Activated T-cell treated with anti-CD3 and anti-CD28 coated beads, Interleukin-2, amount 50 U/mL, for 72 hours (primary cell): ENCODE results near the gene SIRT2. TPM values are rescaled to one million over a fixed set of nuclear protein-coding genes. Genes with fewer than 3 reads are reported as not detected.
"Not testable (repeated sequence)": the region's sequence is repeated elsewhere in the genome, so short reads cannot be mapped to it uniquely, and the experiment has no call there.

Experiments used
- ATAC-seq, 2 donors: fragments of 150-1000 bp; cut with Tn5 transposase; replicated peaks in 1 of 2; 2 replicates each; pipeline ENCODE4 v1.10.0; 2021; ENCODE audit warnings: moderate library complexity in 2 of 2, mild to moderate bottlenecking in 1 of 2
- DNase-seq, 2 donors: peaks; one replicate each; pipeline ENCODE4 v3.0.0; 2021 to 2022; ENCODE audit warnings: mixed read lengths in 1 of 2
- H3K27ac Mint-ChIP-seq: one replicate; pipeline ENCODE4 v1.8.0; 2022; ENCODE audit warnings: mild to moderate bottlenecking, moderate library complexity, mixed read lengths
- H3K27me3 Mint-ChIP-seq: one replicate; pipeline ENCODE4 v1.8.0; 2022; ENCODE audit warnings: low read depth, mixed read lengths
- H3K36me3 Mint-ChIP-seq, 2 donors: one replicate each; pipeline ENCODE4 v1.8.0; 2022; ENCODE audit warnings: mixed read lengths in 2 of 2, mild to moderate bottlenecking in 1 of 2; ENCODE audit not compliant: insufficient read depth in 2 of 2
- H3K4me1 Mint-ChIP-seq: one replicate; pipeline ENCODE4 v1.8.0; 2022; ENCODE audit warnings: low read depth, mixed read lengths
- H3K4me3 Mint-ChIP-seq, 2 donors: one replicate each; pipeline ENCODE4 v1.8.0; 2022; ENCODE audit warnings: mild to moderate bottlenecking in 2 of 2, mixed read lengths in 2 of 2, moderate library complexity in 2 of 2
- H3K9me3 Mint-ChIP-seq, 2 donors: one replicate each; pipeline ENCODE4 v1.8.0; 2022; ENCODE audit warnings: mixed read lengths in 2 of 2
- total RNA-seq, 2 donors: library from RNA; stranded (reverse); gene quantifications; one replicate each; pipeline ENCODE4 v1.2.3, GENCODE V29; 2022

Gene SIRT2
- total RNA-seq: 10 to 100 TPM; 38.2 to 40.7 TPM

DNA sequence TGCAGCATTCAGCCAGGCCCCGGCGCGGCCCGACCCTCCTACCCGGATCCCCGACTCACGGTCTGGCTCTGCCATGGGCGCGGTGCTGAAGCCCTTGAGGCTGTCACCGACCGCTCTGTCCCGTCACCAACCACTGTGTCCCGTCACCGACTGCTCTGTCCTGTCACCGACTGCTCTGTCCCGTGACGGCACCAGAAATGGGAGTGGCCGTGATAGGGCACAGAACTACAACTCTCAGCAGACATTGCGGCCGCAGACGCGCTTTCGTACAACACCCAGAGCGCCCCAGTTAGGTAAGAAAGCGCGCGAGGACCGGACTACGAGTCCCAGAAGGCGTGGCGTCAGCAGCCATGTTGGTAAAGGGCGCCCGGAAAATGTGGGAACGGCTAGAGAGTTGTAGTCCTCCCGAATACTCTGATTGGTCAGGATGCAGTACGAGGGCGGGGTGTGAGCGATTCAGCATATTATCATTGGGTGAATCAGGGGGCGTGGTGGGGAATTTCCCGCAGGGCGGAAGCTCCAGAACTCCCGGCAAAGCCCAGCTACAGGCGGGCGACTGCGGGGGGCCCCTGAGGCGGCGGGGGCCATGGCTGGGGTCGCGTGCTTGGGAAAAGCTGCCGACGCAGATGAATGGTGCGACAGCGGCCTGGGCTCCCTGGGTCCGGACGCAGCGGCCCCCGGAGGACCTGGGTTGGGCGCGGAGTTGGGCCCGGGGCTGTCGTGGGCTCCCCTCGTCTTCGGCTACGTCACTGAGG lies at the start of gene SIRT2, which contains the start of gene NFKBIB:
Gene SIRT2, minus strand, starts transcription at position 172 of the 755 bp plus-strand sequence. Its CDS starts 97 bp downstream, at position 75.
Gene NFKBIB, plus strand, starts transcription at position 523 of the 755 bp plus-strand sequence. Its CDS starts 64 bp downstream, at position 587.
- ATAC-seq: peak; percentile 94 to 95
- Mint-ChIP-seq H3K4me1 (peaks cover 31% of the 10 kb centered on the region), H3K9me3 (peaks cover 0 to 2% of the 10 kb centered on the region in 2 donors), H3K27ac (peak within 1 kb of the TSS; percentile 92), H3K4me3 (peak within 1 kb of the TSS; percentile 86 to 96), H3K36me3 (peaks cover 9 to 19% of the 10 kb centered on the region in 2 donors), H3K27me3 (no peaks in the 10 kb centered on the region)
- peak; percentile 99 to 100 for DNase-seq

GRCh38 chr19:38946229-38947010 lies 47.0 kb upstream of the SIRT2 start:
- no peaks in the 10 kb centered on the region for H3K9me3 Mint-ChIP-seq
- no peak overlapping the region for H3K27ac Mint-ChIP-seq
- H3K36me3 Mint-ChIP-seq: no peaks in the 10 kb centered on the region
- peaks cover 11% of the 10 kb centered on the region for H3K4me1 Mint-ChIP-seq
- ATAC-seq (no peak), DNase-seq (no peak)
- H3K4me3 Mint-ChIP-seq: no peak overlapping the region
- peaks cover 21% of the 10 kb centered on the region for H3K27me3 Mint-ChIP-seq

GRCh38 chr19:38945562-38946228 lies 46.3 kb upstream of the SIRT2 start:
- H3K4me3 Mint-ChIP-seq: no peak overlapping the region
- H3K4me1 Mint-ChIP-seq: peaks cover 11% of the 10 kb centered on the region
- DNase-seq: no peak
- no peaks in the 10 kb centered on the region for H3K9me3 Mint-ChIP-seq
- H3K27ac Mint-ChIP-seq: no peak overlapping the region
- no peaks in the 10 kb centered on the region for H3K36me3 Mint-ChIP-seq
- peaks cover 21% of the 10 kb centered on the region for H3K27me3 Mint-ChIP-seq
- no peak for ATAC-seq

GRCh38 chr19:38944981-38945506 lies 45.6 kb upstream of the SIRT2 start:
- DNase-seq (no peak), ATAC-seq (no peak)
- peaks cover 22% of the 10 kb centered on the region for H3K27me3 Mint-ChIP-seq
- no peaks in the 10 kb centered on the region for H3K9me3 Mint-ChIP-seq
- peaks cover 6% of the 10 kb centered on the region for H3K4me1 Mint-ChIP-seq
- H3K27ac Mint-ChIP-seq: no peak overlapping the region
- H3K36me3 Mint-ChIP-seq: no peaks in the 10 kb centered on the region
- no peak overlapping the region for H3K4me3 Mint-ChIP-seq

- Mint-ChIP-seq H3K27ac (no peak overlapping the region), H3K36me3 (no peaks in the 10 kb centered on the region), H3K4me1 (peaks cover 6% of the 10 kb centered on the region), H3K9me3 (no peaks in the 10 kb centered on the region), H3K27me3 (peaks cover 17% of the 10 kb centered on the region), H3K4me3 (no peak overlapping the region)
- DNase-seq (no peak), ATAC-seq (no peak)
Measured at GRCh38 chr19:38942471-38943181, 43.2 kb upstream of the SIRT2 start.

DNA sequence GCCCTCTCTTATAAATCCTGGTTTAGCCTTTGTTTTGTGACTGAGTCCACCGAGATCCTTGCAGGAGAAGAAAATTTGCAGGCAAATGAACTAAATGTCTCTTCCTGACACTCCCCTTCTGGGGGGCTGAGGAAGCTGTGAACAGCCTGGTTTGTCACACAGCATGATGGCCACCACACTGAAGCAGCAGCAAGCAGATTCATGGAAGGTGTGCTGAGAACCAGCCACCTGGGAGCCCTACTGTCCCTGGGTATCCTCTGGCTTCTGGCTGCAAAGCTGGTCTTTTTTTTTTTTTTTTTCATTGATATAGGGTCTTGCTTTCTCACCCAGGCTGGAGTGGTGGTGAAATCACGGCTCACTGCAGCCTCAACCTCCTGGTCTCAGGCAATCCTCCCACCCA lies 42.6 kb upstream of the SIRT2 start:
- peaks cover 17% of the 10 kb centered on the region for H3K27me3 Mint-ChIP-seq

GRCh38 chr19:38941466-38941865 lies 42.0 kb upstream of the SIRT2 start:
- peaks cover 12% of the 10 kb centered on the region for H3K27me3 Mint-ChIP-seq
- ATAC-seq, H3K9me3 Mint-ChIP-seq, H3K36me3 Mint-ChIP-seq, H3K4me1 Mint-ChIP-seq, H3K27ac Mint-ChIP-seq, DNase-seq, H3K4me3 Mint-ChIP-seq: not testable (repeated sequence)

More for the DNA sequence above, 42.6 kb upstream of the SIRT2 start:
- H3K36me3 Mint-ChIP-seq: no peaks in the 10 kb centered on the region
- no peak for DNase-seq
- no peaks in the 10 kb centered on the region for H3K9me3 Mint-ChIP-seq
- no peak for ATAC-seq
- no peak overlapping the region for H3K27ac Mint-ChIP-seq
- H3K4me1 Mint-ChIP-seq: peaks cover 6% of the 10 kb centered on the region
- H3K4me3 Mint-ChIP-seq: no peak overlapping the region

DNA sequence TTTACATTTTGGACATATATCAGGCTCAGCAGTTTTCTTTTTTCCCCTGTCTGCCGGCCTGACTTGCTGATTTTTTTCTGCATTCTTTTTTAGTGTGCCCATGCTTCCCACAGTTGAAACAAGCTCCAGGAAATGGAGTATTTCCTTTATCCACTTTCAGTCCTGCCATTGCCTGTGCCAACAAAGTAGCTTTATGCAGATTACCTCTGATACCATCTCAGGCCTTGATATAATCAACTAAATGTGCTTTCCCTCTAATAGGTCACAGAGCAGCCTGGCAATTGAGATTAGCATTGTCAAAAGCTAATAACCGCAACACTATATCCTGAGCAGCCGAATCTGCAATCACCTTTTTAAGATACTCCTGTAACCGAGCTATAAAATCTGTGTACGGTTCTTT lies 40.5 kb upstream of the SIRT2 start:
- Mint-ChIP-seq H3K4me3 (no peak overlapping the region), H3K27ac (no peak overlapping the region), H3K4me1 (peaks cover 6% of the 10 kb centered on the region), H3K27me3 (peaks cover 10% of the 10 kb centered on the region), H3K9me3 (no peaks in the 10 kb centered on the region), H3K36me3 (peaks cover 0 to 2% of the 10 kb centered on the region in 2 donors)
- ATAC-seq (no peak), DNase-seq (no peak)

- Mint-ChIP-seq H3K9me3 (no peaks in the 10 kb centered on the region), H3K4me3 (no peak overlapping the region), H3K27ac (no peak overlapping the region), H3K4me1 (peaks cover 46% of the 10 kb centered on the region), H3K36me3 (peaks cover 6 to 22% of the 10 kb centered on the region in 2 donors), H3K27me3 (no peaks in the 10 kb centered on the region)
- DNase-seq (no peak), ATAC-seq (no peak)
Measured at GRCh38 chr19:38933544-38933943, 34.1 kb upstream of the SIRT2 start.

GRCh38 chr19:38932425-38933179 lies 33.2 kb upstream of the SIRT2 start:
- peak; percentile 45 to 51 for DNase-seq
- no peaks in the 10 kb centered on the region for H3K27me3 Mint-ChIP-seq
- no peak overlapping the region for H3K27ac Mint-ChIP-seq
- peaks cover 56% of the 10 kb centered on the region for H3K4me1 Mint-ChIP-seq
- peak overlapping the region; percentile 98 for H3K4me3 Mint-ChIP-seq
- H3K36me3 Mint-ChIP-seq: peaks cover 8 to 23% of the 10 kb centered on the region in 2 donors
- ATAC-seq: no peak
- no peaks in the 10 kb centered on the region for H3K9me3 Mint-ChIP-seq

- no peak for DNase-seq
- Mint-ChIP-seq H3K27me3 (no peaks in the 10 kb centered on the region), H3K4me1 (peaks cover 62% of the 10 kb centered on the region), H3K27ac (peak overlapping the region; percentile 93), H3K36me3 (peaks cover 8 to 23% of the 10 kb centered on the region in 2 donors), H3K9me3 (no peaks in the 10 kb centered on the region), H3K4me3 (peak overlapping the region; percentile 98)
- no peak for ATAC-seq
Measured at GRCh38 chr19:38931521-38931793, 32.0 kb upstream of the SIRT2 start.
